SK-N-SH treated with all-trans-retinoic acid at 6 μM for 48 hours (cell line): ENCODE measurements around the gene FARS2.

Source experiments
- ARNTL ChIP-seq: fragments of 450-650 bp; formaldehyde crosslinking; IDR thresholded peaks from 2 replicates; pipeline ENCODE4 v1.5.0; 2020; ENCODE audit warnings: low read depth, mild to moderate bottlenecking, moderate library complexity, borderline replicate concordance
- RARB ChIP-seq: fragments of 250-450 bp; sonication (Bioruptor Pico); IDR thresholded peaks from 2 replicates; pipeline ENCODE4 v1.8.0; 2021; ENCODE audit warnings: mild to moderate bottlenecking, moderate library complexity
- SNAI2 ChIP-seq: fragments of 250-450 bp; sonication (Bioruptor Pico); IDR thresholded peaks from 2 replicates; pipeline ENCODE4 v1.5.0; 2020; ENCODE audit warnings: mild to moderate bottlenecking, moderate library complexity
- ZC3H10 ChIP-seq: fragments of 250-450 bp; sonication (Bioruptor Pico); IDR thresholded peaks from 2 replicates; pipeline ENCODE4 v1.5.1; 2021; ENCODE audit warnings: mild to moderate bottlenecking, moderate library complexity

DNA sequence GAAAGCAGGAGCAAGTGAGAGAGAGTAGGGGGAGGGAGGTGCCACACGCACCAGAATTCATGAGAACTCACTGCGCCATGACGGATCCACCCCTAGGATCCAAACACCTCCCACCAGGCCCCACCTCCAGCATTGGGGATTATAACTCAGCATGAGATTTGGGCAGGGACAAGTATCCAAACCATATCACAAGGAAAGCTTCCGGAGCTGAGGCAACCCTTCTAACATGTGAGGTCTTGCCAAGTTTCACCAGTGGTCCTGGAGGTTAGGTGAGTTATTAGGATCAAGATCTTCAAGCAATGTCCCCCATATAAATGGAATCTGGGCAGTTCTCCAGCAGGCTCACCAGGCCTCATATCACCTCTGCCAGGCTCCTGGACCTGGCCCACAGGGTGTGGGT lies 437.0 kb downstream of the FARS2 start:
- TF ChIP-seq RARB (CRISPR knock-in tag) (no peak), SNAI2 (no peak), ZC3H10 (CRISPR knock-in tag) (no peak), ARNTL (no peak)
